HepG2 (cell line): ENCODE measurements around the gene C1QTNF6. TPM values are rescaled to one million over a fixed set of nuclear protein-coding genes. Genes with fewer than 3 reads are reported as not detected.

Source experiments
- CERS6 ChIP-seq: sonication (generic); formaldehyde crosslinking; IDR thresholded peaks from 2 replicates; pipeline ENCODE4 v1.5.0; 2020; ENCODE audit warnings: missing genetic modification reagents
- CTCF ChIP-seq: sonication (generic); formaldehyde crosslinking; IDR thresholded peaks from 2 replicates; pipeline ENCODE4 v1.5.0; 2020; ENCODE audit warnings: mild to moderate bottlenecking, missing genetic modification reagents, moderate library complexity
- HDAC1 ChIP-seq: sonication (generic); formaldehyde crosslinking; IDR thresholded peaks from 2 replicates; pipeline ENCODE4 v1.5.1; 2020; ENCODE audit warnings: mild to moderate bottlenecking, missing genetic modification reagents
- HNRNPH1 ChIP-seq: fragments of 200-400 bp; formaldehyde crosslinking; optimal IDR thresholded peaks from 2 replicates; pipeline ENCODE3; 2017; ENCODE audit warnings: mild to moderate bottlenecking, low read depth, low read length
- NFKB2 ChIP-seq: sonication (generic); formaldehyde crosslinking; IDR thresholded peaks from 2 replicates; pipeline ENCODE4 v1.4.0; 2020; ENCODE audit warnings: missing genetic modification reagents, borderline replicate concordance
- NFRKB ChIP-seq: fragments of 450-650 bp; IDR thresholded peaks from 2 replicates; pipeline ENCODE4 v1.6.1; 2017
- PAXIP1 ChIP-seq: sonication (generic); formaldehyde crosslinking; conservative IDR thresholded peaks from 2 replicates; pipeline ENCODE4 v1.4.0; 2020; ENCODE audit warnings: mild to moderate bottlenecking, missing genetic modification reagents, moderate library complexity
- SOX13 ChIP-seq, 3 experiments: fragments of 450-650 bp in 1 of 3; sonication (generic) in 1 of 3; formaldehyde crosslinking in 1 of 3; IDR thresholded peaks in 2 of 3; conservative IDR thresholded peaks in 1 of 3; 2 replicates each; pipeline versions ENCODE4 v1.5.0 to v1.6.1; 2016 to 2020; ENCODE audit warnings: antibody characterized with exemption in 1 of 3, mild to moderate bottlenecking in 1 of 3, missing compliant biosample characterization in 1 of 3, missing genetic modification reagents in 1 of 3, moderate library complexity in 1 of 3
- TBP ChIP-seq: sonication (generic); formaldehyde crosslinking; IDR thresholded peaks from 2 replicates; pipeline ENCODE4 v1.5.0; 2020; ENCODE audit warnings: missing genetic modification reagents
- ZBTB2 ChIP-seq: sonication (generic); formaldehyde crosslinking; IDR thresholded peaks from 2 replicates; pipeline ENCODE4 v1.8.0; 2022; ENCODE audit warnings: low read depth, missing genetic modification reagents
- ZBTB26 ChIP-seq: IDR thresholded peaks from 2 replicates; pipeline ENCODE4 v1.6.1; 2016; ENCODE audit warnings: missing compliant biosample characterization, missing genetic modification reagents, borderline replicate concordance
- ZC3H13 ChIP-seq: sonication (generic); formaldehyde crosslinking; IDR thresholded peaks from 2 replicates; pipeline ENCODE4 v1.8.1; 2023; ENCODE audit warnings: mild to moderate bottlenecking, missing genetic modification reagents, moderate library complexity
- ZNF17 ChIP-seq: sonication (generic); formaldehyde crosslinking; IDR thresholded peaks from 2 replicates; pipeline ENCODE4 v1.5.0; 2020; ENCODE audit warnings: mild to moderate bottlenecking, missing genetic modification reagents
- ZNF577 ChIP-seq: sonication (generic); formaldehyde crosslinking; IDR thresholded peaks from 2 replicates; pipeline ENCODE4 v1.4.0; 2020; ENCODE audit warnings: mild to moderate bottlenecking, low read depth, missing genetic modification reagents, borderline replicate concordance
- ZNF800 ChIP-seq: sonication (generic); formaldehyde crosslinking; IDR thresholded peaks from 2 replicates; pipeline ENCODE4 v1.4.0; 2020; ENCODE audit warnings: missing genetic modification reagents
- polyA plus RNA-seq, 8 experiments: library from polyadenylated mRNA; depleted of rRNA in 3 of 8; stranded (reverse) in 7 of 8; unstranded in 1 of 8; fragments of >200 nt; fragmentation: Illumina TruSeq in 4 of 8; extraction: Trizol in 4 of 8; gene quantifications; 2 replicates each; pipeline versions ENCODE4 v1.2.1 to v1.2.3, GENCODE V29; 2011 to 2016; ENCODE audit warnings: low read depth in 4 of 8, missing spikeins in 1 of 8, mixed read lengths in 1 of 8; ENCODE audit not compliant: insufficient read depth in 1 of 8
- total RNA-seq, 5 experiments: library from RNA; depleted of rRNA; stranded (reverse); fragments of >200 nt; fragmentation: Illumina TruSeq; extraction: Trizol; gene quantifications; 2 replicates each; pipeline ENCODE4 v1.2.3, GENCODE V29; 2016; ENCODE audit warnings: low read depth in 1 of 5
- TF ChIP-seq, protein P1 (sequence below): sonication (generic); formaldehyde crosslinking; IDR thresholded peaks from 2 replicates; pipeline ENCODE4 v1.8.0; 2022; ENCODE audit warnings: mild to moderate bottlenecking, missing genetic modification reagents, moderate library complexity

C1QTNF6 gene
- total and polyA plus RNA-seq, 2 of the 13 experiments (the other 11 are each of a cell fraction or from before 2014, with no cell fraction given), result 2.7 to 6.9 TPM

GRCh38 chr22:37199103-37199759 is 11.2 kb upstream of the C1QTNF6 start (continued):
- TF ChIP-seq NFRKB (no peak), SOX13 (IDR thresholded peaks at IDR 0.05) (no peak), SOX13 (CRISPR knock-in tag; conservative IDR thresholded peaks at IDR 0.05 in 1 of 2, IDR thresholded peaks at IDR 0.05 in 1 of 2) (no peak), ZBTB26 (CRISPR knock-in tag) (no peak), ZNF577 (CRISPR knock-in tag) (0 out of 2 replicates have a peak, but pooled peaks have one; percentile 55), HNRNPH1 (no peak), ZC3H13 (CRISPR knock-in tag) (0 out of 2 replicates have a peak, but pooled peaks have one; percentile 48), TBP (CRISPR knock-in tag) (no peak), PAXIP1 (CRISPR knock-in tag) (no peak), ZNF17 (CRISPR knock-in tag) (0 out of 2 replicates have a peak, but pooled peaks have one; percentile 30), ZNF800 (CRISPR knock-in tag) (peak; percentile 88), CERS6 (CRISPR knock-in tag) (no peak), CTCF (peak; percentile 93), ZBTB2 (CRISPR knock-in tag) (no peak; the same call in 1 of the 2 replicates), HDAC1 (peak; percentile 76), NFKB2 (CRISPR knock-in tag) (peak; percentile 88)
- TF ChIP-seq, protein P1, sequence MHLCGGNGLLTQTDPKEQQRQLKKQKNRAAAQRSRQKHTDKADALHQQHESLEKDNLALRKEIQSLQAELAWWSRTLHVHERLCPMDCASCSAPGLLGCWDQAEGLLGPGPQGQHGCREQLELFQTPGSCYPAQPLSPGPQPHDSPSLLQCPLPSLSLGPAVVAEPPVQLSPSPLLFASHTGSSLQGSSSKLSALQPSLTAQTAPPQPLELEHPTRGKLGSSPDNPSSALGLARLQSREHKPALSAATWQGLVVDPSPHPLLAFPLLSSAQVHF (CRISPR knock-in tag), result no peak
